GM12873 (cell line): Measurements from ENCODE around the gene HFE.

ENCODE experiments used
- TF ChIP-seq, protein P1 (sequence below): IDR thresholded peaks from 2 replicates; pipeline ENCODE4 v1.5.1; 2012; ENCODE audit warnings: low read depth, mild to moderate bottlenecking, moderate library complexity, low read length, control low read depth; ENCODE audit not compliant: insufficient read depth; ENCODE audit errors: missing control alignments

The HFE gene

DNA sequence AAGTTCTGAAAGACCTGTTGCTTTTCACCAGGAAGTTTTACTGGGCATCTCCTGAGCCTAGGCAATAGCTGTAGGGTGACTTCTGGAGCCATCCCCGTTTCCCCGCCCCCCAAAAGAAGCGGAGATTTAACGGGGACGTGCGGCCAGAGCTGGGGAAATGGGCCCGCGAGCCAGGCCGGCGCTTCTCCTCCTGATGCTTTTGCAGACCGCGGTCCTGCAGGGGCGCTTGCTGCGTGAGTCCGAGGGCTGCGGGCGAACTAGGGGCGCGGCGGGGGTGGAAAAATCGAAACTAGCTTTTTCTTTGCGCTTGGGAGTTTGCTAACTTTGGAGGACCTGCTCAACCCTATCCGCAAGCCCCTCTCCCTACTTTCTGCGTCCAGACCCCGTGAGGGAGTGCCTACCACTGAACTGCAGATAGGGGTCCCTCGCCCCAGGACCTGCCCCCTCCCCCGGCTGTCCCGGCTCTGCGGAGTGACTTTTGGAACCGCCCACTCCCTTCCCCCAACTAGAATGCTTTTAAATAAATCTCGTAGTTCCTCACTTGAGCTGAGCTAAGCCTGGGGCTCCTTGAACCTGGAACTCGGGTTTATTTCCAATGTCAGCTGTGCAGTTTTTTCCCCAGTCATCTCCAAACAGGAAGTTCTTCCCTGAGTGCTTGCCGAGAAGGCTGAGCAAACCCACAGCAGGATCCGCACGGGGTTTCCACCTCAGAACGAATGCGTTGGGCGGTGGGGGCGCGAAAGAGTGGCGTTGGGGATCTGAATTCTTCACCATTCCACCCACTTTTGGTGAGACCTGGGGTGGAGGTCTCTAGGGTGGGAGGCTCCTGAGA, at the start of gene HFE:
Gene HFE (plus strand): TSS at position 146 of the 832 bp plus-strand sequence. CDS start 12 bp downstream, at position 158.
- TF ChIP-seq, protein P1, sequence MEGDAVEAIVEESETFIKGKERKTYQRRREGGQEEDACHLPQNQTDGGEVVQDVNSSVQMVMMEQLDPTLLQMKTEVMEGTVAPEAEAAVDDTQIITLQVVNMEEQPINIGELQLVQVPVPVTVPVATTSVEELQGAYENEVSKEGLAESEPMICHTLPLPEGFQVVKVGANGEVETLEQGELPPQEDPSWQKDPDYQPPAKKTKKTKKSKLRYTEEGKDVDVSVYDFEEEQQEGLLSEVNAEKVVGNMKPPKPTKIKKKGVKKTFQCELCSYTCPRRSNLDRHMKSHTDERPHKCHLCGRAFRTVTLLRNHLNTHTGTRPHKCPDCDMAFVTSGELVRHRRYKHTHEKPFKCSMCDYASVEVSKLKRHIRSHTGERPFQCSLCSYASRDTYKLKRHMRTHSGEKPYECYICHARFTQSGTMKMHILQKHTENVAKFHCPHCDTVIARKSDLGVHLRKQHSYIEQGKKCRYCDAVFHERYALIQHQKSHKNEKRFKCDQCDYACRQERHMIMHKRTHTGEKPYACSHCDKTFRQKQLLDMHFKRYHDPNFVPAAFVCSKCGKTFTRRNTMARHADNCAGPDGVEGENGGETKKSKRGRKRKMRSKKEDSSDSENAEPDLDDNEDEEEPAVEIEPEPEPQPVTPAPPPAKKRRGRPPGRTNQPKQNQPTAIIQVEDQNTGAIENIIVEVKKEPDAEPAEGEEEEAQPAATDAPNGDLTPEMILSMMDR, result peak; percentile 9

DNA sequence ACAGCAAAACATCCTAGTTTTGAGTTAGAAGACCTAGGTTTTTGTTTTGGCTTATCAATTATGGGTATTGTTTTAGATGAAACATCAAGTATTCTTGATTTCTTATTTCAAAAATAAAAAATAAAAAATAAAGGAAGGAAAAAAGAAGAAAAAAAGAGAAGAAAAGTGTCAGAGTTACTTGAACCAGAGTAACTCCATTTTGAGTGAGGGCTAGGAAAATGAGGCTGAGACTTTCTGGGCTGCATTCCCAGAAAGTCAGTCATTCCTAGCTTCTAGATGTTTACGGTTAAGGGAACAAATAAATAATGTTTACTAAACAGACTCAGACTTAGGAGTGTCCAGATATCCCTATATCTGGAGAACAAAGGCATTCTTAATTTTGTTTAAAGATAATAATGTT, 45.3 kb upstream of the HFE start:
- TF ChIP-seq, protein P1, result no peak

DNA sequence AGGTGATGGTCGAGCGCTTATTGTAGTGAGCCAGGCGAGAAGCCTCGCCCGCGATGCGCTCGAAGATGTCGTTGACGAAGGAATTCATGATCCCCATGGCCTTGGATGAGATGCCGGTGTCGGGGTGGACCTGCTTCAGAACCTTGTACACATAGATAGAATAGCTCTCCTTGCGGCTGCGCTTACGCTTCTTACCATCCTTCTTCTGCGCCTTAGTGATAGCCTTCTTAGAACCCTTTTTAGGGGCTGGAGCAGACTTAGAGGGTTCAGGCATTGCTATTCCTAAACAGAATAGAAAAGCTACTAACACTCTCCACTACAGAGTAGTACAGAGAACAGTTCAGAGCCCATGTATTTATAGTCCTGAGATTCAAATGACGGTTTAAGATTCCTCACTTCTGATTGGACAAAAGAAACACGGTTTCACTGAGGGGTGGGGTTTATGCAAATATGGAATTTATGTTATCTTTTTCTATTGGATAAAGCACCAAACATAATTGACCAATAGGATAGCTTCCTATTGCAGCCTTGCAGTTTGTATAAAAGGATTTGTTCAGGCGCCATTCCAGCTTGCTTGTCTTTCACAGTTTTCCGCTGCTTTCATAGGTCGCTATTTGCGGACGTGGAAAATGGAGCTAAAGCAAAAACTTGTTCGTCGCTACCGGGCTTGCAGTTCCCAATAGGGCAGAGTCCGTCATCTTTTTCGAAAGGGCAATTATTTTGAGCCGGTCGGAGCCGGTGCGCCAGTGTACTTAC, 43.7 kb upstream of the HFE start:
- TF ChIP-seq, protein P1, result peak; percentile 3

DNA sequence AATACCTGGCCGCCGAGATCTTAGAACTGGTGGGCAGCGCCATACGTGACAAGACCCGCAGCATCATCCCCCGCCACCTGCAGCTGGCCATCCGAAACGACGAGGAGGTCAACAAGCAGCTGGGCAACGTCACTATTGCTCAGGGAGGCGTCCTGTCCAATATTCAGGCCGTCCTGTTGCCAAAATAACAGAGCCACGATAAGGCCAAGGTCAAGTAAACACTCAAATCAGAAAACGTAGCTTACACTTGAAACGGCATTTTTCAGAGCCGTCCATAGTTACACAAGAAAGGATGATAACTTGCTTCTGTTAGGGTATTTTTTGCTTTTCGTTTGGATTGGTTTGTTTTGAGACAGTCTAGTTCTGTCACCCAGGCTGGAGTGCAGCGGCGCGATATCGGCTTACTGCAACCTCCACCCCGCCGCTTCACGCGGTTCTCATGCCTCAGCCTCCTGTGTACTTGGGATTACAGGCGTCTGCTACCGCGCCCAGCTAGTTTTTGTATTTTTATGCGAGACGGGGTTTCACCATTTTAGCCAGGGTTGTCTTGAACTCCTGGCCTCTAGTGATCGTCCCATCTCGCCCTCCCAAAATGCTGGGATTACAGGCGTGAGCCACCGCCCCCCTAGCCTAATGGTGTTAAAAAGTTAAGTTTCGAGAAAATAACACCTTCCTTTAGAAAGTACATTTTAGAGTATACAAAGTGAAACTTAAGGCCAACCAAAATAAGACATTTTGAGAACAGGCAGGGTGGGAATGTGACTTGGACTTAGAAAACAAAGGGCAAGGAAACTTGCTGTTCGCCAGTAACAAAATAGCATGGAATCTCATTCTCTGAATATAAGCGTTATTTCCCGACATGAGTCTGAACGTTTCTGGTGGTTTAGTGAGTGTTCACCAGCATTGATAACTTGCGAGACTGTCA, 42.8 kb upstream of the HFE start:
- TF ChIP-seq, protein P1, result no peak

DNA sequence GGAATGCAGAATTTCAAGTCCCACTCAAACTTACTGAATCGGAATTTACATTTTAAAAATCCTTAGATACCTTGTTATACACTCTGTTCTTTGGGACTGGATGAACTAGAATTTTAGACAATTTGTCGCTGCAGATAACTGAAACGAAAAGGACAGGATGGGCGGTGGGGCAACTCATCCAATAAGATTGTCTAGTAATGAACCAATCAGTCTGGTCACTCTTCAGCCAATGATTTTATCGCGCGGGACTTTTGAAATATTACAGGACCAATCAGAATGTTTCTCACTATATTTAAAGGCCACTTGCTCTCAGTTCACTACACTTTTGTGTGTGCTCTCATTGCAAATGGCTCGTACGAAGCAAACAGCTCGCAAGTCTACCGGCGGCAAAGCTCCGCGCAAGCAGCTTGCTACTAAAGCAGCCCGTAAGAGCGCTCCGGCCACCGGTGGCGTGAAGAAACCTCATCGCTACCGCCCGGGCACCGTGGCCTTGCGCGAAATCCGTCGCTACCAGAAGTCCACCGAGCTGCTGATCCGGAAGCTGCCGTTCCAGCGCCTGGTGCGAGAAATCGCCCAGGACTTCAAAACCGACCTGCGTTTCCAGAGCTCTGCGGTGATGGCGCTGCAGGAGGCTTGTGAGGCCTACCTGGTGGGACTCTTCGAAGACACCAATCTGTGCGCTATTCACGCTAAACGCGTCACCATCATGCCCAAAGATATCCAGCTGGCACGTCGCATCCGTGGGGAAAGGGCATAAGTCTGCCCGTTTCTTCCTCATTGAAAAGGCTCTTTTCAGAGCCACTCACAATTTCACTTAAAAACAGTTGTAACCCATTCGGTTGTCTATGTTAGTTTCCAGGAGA, 41.9 kb upstream of the HFE start:
- TF ChIP-seq, protein P1, result peak; percentile 49

- TF ChIP-seq, protein P1, result no peak
These were observed 41.3 kb upstream of the HFE start for GRCh38 chr6:26045928-26046368.
